Vagina (tissue), 2 donors: Measurements from ENCODE around the gene MTO1. TPM values are rescaled to one million over a fixed set of nuclear protein-coding genes. Genes with fewer than 3 reads are reported as not detected.
"Not testable (repeated sequence)": the region's sequence is repeated elsewhere in the genome, so short reads cannot be mapped to it uniquely, and the experiment has no call there.

Experiments
- DNase-seq, 2 donors: peaks; one replicate each; pipeline ENCODE4 v3.0.0-alpha.2; 2017; ENCODE audit errors: extremely low spot score in 2 of 2
- H3K27ac ChIP-seq: fragments of 200-600 bp; sonication (generic); one replicate; pipeline ENCODE4 v1.5.1; 2019
- H3K27me3 ChIP-seq: fragments of 200-600 bp; sonication (generic); one replicate; pipeline ENCODE4 v1.5.1; 2019
- H3K36me3 ChIP-seq, 2 donors: fragments of 200-600 bp; sonication (generic); one replicate each; pipeline ENCODE4 v1.5.1; 2017 to 2019
- H3K4me1 ChIP-seq: fragments of 200-600 bp; sonication (generic); one replicate; pipeline ENCODE4 v1.5.1; 2019
- H3K4me3 ChIP-seq, 2 donors: fragments of 200-600 bp; sonication (generic); 1 replicate in 1 of 2; 2 replicates in 1 of 2; pipeline ENCODE4 v1.5.1; 2016 to 2019
- H3K9me3 ChIP-seq: fragments of 200-600 bp; sonication (generic); one replicate; pipeline ENCODE4 v1.5.1; 2019
- POLR2A ChIP-seq, 2 donors: fragments of 450-650 bp; IDR thresholded peaks; one replicate each; pipeline ENCODE4 v1.6.1; 2017; ENCODE audit warnings: antibody characterized with exemption in 2 of 2, mild to moderate bottlenecking in 2 of 2, moderate library complexity in 2 of 2
- POLR2AphosphoS5 ChIP-seq, 2 donors: sonication (generic); formaldehyde crosslinking; IDR thresholded peaks; one replicate each; pipeline ENCODE4 v1.9.0; 2017; ENCODE audit warnings: antibody characterized with exemption in 2 of 2, mild to moderate bottlenecking in 2 of 2, low read depth in 1 of 2; ENCODE audit not compliant: insufficient read depth in 1 of 2
- intact Hi-C: fragments of 100-400 bp; cut with DNase I; formaldehyde crosslinking; loops from one replicate; pipeline ENCODE4 v1.15.1; 2023
- total RNA-seq: library from RNA; depleted of rRNA; stranded (reverse); fragments of >200 nt; gene quantifications from one replicate; pipeline ENCODE4 v1.2.3, GENCODE V29; 2016
- TF ChIP-seq, protein P1 (sequence below), 3 experiments: fragments of 450-650 bp in 2 of 3; fragments of 200-600 bp in 1 of 3; sonication (generic) in 1 of 3; IDR thresholded peaks; one replicate each; pipeline ENCODE4 v1.5.1; 2017 to 2019; ENCODE audit warnings: antibody characterized with exemption in 3 of 3, mild to moderate bottlenecking in 2 of 3, moderate library complexity in 2 of 3

MTO1 gene
- total RNA-seq, 1 donor from 2014 or later, result 26.0 TPM

DNA sequence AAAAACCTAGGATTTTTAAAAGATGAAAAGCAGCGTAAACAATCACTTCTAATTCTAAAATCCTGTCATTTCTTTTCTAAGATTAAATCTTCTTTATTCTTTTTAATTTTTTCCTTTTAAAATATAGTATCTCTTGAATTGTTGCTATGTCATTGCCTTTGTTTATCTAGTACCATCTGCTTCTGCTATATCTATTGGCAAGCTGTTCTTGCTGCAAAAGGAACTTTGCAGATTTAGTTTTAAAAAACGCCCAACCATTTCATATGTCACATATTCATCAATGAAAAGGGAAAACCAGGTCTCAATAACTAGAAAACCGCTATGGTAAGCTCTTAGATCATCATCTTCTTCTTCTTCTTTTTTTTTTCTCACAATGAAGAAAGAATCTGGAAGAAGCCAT, 70.8 kb downstream of the MTO1 start:
- Histone ChIP-seq H3K27ac (no peak overlapping the region), H3K4me3 (no peak overlapping the region), H3K4me1 (no peaks in the 10 kb centered on the region), H3K9me3 (no peaks in the 10 kb centered on the region), H3K27me3 (no peaks in the 10 kb centered on the region), H3K36me3 (no peaks in the 10 kb centered on the region)
- no peak for TF ChIP-seq POLR2AphosphoS5 (IDR thresholded peaks at IDR 0.05; ENCODE audit: insufficient read depth in 1 of 2, low read depth in 1 of 2)
- intact Hi-C loops, result no loop called here
- no peak for DNase-seq

DNA sequence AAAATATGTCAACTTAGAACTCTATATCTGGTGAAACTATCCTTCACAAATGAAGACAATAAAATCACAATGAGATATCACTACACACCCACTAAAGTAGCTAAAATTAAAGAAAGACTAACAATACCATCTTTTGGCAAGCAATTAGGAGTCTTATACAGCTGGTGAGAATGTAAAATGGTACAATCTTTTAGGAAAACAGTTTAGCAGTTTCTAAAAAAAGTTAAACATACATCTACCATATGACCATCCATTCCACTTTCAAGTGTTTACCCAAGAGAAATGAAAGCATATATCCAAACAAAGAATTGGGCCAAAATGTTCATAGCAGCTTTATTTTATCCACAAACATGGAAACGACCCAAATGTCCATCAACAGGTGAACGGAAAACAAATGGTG, 73.1 kb downstream of the MTO1 start:
- Histone ChIP-seq H3K4me3 (no peak overlapping the region), H3K4me1 (no peaks in the 10 kb centered on the region), H3K36me3 (no peaks in the 10 kb centered on the region), H3K9me3 (no peaks in the 10 kb centered on the region), H3K27ac (no peak overlapping the region), H3K27me3 (no peaks in the 10 kb centered on the region)
- no peak for DNase-seq
- intact Hi-C loops, result no loop called here
- TF ChIP-seq POLR2A (IDR thresholded peaks at IDR 0.05) (no peak), POLR2AphosphoS5 (IDR thresholded peaks at IDR 0.05; ENCODE audit: insufficient read depth in 1 of 2, low read depth in 1 of 2) (no peak)
- TF ChIP-seq, protein P1, sequence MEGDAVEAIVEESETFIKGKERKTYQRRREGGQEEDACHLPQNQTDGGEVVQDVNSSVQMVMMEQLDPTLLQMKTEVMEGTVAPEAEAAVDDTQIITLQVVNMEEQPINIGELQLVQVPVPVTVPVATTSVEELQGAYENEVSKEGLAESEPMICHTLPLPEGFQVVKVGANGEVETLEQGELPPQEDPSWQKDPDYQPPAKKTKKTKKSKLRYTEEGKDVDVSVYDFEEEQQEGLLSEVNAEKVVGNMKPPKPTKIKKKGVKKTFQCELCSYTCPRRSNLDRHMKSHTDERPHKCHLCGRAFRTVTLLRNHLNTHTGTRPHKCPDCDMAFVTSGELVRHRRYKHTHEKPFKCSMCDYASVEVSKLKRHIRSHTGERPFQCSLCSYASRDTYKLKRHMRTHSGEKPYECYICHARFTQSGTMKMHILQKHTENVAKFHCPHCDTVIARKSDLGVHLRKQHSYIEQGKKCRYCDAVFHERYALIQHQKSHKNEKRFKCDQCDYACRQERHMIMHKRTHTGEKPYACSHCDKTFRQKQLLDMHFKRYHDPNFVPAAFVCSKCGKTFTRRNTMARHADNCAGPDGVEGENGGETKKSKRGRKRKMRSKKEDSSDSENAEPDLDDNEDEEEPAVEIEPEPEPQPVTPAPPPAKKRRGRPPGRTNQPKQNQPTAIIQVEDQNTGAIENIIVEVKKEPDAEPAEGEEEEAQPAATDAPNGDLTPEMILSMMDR (IDR thresholded peaks at IDR 0.05), result no peak

DNA sequence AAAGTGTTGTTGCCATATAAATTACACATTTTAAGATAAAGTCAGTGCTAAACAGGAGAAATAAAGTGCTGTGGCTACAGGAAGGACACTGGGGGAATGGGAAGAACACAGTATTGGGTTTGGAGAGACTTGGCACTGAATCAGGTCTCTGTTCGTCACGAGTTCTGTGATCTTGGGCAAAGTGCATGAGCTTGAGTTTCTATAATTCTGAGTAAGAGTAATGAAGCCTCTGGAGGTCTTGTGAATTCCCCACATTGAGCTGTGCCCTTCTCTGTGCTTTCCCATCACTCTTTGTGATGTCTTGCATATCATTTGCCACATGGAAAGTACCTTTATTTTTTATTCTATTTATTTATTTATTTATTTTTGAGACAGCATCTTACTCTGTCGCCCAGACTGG, 76.1 kb downstream of the MTO1 start:
- intact Hi-C loops, result no loop called here
- H3K4me1 ChIP-seq, result no peaks in the 10 kb centered on the region

DNA sequence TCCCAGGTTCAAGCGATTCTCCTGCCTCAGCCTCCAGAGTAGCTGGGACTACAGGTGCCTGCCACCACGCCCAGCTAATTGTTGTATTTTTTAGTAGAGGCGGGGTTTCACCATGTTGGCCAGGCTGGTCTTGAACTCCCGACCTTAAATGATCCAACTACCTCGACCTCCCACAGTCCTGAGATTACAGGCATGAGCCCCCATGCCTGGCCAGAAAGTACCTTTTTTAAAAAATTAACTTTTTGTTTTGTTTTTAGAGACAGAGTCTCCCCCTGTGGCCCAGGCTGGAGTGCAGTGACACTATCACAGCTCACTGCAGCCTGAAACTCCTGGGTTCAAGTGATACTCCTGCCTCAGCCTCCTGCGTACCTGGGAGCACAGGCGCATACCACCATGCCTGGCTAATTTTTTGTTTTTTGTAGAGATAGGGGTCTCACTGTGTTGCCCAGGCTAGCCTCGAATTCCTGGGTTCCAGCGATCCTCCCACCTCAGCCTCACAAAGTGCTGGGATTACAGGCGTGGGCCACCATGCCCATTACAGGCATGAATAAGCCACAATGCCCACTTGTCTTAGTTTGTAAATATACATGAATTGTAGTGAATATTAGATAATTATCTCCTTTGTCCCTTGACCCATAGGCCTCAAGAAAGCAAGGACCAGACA, 76.7 kb downstream of the MTO1 start:
- TF ChIP-seq, protein P1 (IDR thresholded peaks at IDR 0.05), result no peak
- no peak for TF ChIP-seq POLR2A (IDR thresholded peaks at IDR 0.05)
- no peak for TF ChIP-seq POLR2AphosphoS5 (IDR thresholded peaks at IDR 0.05; ENCODE audit: insufficient read depth in 1 of 2, low read depth in 1 of 2)
- no peaks in the 10 kb centered on the region for H3K27me3 ChIP-seq
- no peaks in the 10 kb centered on the region for H3K9me3 ChIP-seq
- H3K36me3 ChIP-seq, result no peaks in the 10 kb centered on the region
- no peaks in the 10 kb centered on the region for H3K4me1 ChIP-seq
- H3K4me3 ChIP-seq, result no peak overlapping the region
- H3K27ac ChIP-seq, result no peak overlapping the region
- no peak for DNase-seq
- intact Hi-C loops, result no loop called here

More for the DNA sequence above, 76.1 kb downstream of the MTO1 start:
- TF ChIP-seq POLR2AphosphoS5 (IDR thresholded peaks at IDR 0.05; ENCODE audit: insufficient read depth in 1 of 2, low read depth in 1 of 2) (no peak), POLR2A (IDR thresholded peaks at IDR 0.05) (no peak)
- TF ChIP-seq, protein P1 (IDR thresholded peaks at IDR 0.05), result no peak
- H3K36me3 ChIP-seq, result no peaks in the 10 kb centered on the region
- H3K4me3 ChIP-seq, result no peak overlapping the region
- no peak for DNase-seq
- no peaks in the 10 kb centered on the region for H3K9me3 ChIP-seq
- no peak overlapping the region for H3K27ac ChIP-seq
- no peaks in the 10 kb centered on the region for H3K27me3 ChIP-seq

DNA sequence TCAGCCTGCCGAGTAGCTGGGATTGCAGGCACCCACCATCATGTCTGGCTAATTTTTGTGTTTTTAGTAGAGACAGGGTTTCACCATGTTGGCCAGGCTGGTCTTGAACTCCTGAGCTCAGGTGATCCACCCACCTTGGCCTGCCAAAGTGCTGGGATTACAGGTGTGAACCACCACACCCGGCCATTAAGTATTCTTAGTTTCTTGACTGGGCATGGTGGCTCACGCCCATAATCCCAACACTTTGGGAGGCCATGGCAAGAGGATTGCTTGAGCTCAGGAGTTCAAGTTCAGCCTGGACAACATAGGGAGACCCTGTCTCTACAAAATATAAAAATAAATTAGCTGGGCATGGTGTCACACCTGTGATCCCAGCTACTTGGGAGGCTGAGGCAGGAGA, 80.9 kb downstream of the MTO1 start:
- DNase-seq, H3K27ac ChIP-seq, H3K36me3 ChIP-seq, H3K4me1 ChIP-seq, H3K27me3 ChIP-seq, H3K4me3 ChIP-seq, intact Hi-C loops, H3K9me3 ChIP-seq: not testable (repeated sequence)

DNA sequence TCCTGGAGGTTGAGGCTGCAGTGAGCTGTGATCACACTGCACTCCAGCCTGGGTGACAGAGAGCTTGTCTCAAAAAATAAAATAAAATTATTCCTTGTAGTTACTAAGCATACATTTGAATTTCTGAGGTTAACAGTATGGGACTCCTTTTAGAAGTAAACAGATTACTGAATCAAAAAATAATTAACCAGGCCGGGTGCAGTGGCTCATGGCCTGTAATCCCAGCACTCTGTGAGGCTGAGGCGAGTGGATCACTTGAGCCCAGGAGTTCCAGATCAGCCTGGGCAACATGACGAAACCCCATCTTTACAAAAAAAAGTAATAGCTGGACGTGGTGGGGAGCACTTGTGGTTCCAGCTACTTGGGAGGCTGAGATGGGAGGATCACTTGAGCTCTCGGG, 81.4 kb downstream of the MTO1 start:
- TF ChIP-seq, protein P1 (IDR thresholded peaks at IDR 0.05), result no peak
- no peak for TF ChIP-seq POLR2AphosphoS5 (IDR thresholded peaks at IDR 0.05; ENCODE audit: insufficient read depth in 1 of 2, low read depth in 1 of 2)
- TF ChIP-seq POLR2A (IDR thresholded peaks at IDR 0.05), result no peak
- no peak for DNase-seq

More for the DNA sequence above, 81.4 kb downstream of the MTO1 start:
- H3K27ac ChIP-seq, result no peak overlapping the region
- intact Hi-C loops, result no loop called here
- H3K36me3 ChIP-seq, result no peaks in the 10 kb centered on the region
- H3K4me1 ChIP-seq, result no peaks in the 10 kb centered on the region
- H3K9me3 ChIP-seq, result no peaks in the 10 kb centered on the region
- H3K4me3 ChIP-seq, result no peak overlapping the region
- no peaks in the 10 kb centered on the region for H3K27me3 ChIP-seq
